NCI-H2081 treated with DMSO at 0.1 percent for 48 hours (cell line): ENCODE data around the gene NRXN3.

Source experiments
- DNase-seq: peaks from one replicate; lab custom pipeline; 2025; lab: John Stamatoyannopoulos, UW

NRXN3 gene

DNA sequence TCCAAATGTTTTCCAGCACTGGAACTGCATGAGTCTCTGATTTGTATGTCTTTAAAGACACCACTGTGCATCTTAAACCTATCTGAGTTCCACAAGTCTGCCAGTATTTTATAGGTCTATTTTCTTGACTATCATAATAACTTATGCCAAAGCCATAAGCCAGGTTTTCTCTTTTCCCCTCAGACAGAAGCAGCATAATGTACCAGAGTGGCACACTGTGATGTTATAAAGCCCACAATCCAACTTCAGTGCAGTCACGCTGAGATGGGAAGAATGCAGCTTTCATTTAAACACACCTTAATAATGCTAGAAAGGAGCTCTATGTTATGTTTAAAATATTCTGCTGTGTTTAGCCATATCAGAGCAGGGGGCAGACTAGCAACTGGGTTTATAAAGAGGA is 1117.8 kb downstream of the NRXN3 start:
- DNase-seq, result no peak

GRCh38 chr14:79293482-79294177 is 1123.5 kb downstream of the NRXN3 start:
- DNase-seq, result no peak

DNA sequence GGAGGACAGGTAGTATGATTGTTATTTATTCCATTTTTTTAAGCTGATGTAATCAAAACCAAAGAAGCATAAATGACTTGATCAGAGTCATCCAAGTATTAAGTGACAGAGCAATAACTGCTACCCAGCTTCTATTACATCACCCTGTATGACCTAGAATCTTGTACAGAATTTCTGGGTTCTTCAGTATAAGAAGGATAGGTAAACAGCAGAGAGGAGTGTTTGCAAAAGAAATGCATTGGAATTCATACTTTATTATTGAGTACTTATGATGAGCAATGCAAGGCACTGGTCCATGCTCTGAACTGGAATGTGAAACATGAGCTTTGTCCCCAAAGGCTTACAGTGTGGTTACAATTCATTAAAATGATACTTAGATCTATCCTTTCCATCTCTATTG is 1124.3 kb downstream of the NRXN3 start:
- DNase-seq, result no peak

- no peak for DNase-seq
Observed at GRCh38 chr14:79295385-79295784, 1125.2 kb downstream of the NRXN3 start.

DNA sequence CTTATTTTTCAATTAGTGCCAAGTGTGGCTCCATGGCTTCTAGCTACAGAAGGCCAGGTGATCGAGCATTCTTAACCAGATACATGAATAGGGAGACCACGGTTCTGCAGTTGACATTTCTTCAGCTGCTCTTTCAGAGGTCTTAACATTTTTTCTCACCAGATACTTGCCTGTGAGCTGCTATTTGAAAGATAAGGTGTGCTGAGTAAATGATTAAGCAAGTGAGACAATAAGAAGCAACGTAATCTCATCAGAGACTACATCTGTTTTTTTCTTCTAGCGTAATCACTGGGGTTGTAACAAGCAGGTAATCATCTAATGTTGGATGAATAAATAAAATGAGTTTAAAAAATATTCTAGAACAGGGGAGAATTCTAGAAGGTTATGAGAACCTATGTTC is 1128.2 kb downstream of the NRXN3 start:
- DNase-seq, result no peak

DNA sequence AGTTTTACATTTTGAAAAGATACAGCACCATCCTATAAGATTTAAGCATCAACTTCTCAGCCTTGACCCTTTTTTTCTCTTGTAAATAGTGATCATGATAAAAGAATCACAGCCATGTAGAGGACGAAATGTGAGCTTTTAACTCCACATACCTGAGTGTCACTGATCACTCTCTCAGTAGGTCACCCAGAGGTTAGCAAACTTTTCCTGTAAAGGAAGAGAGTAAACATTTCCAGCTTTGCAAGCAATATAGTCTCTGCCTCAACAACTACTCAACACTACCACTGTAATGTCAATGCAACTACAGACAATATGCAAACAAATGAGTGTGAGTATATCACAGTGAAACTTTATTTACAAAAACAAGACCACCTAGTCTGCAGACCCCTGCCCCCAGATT is 1129.0 kb downstream of the NRXN3 start:
- no peak for DNase-seq

DNA sequence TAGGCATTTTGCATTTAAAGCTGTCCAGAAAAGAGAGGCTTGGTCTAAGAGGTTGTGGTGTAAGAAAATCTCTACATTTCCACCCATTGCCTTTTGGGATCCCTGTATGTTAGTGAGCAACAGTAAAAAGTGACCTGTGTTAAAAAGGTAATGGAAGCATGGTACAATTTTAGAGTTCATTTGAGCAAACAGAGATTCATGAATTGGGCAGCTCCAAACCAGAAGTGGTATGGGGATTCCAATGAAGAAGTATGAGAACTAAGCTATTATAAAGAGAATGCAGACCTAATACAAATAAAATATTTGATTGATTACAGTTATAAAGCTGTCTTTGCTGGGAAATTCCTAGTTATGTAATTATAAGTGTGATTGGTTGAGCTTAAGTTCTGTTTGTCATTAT is 1134.1 kb downstream of the NRXN3 start:
- DNase-seq, result no peak

- no peak for DNase-seq
Observed at GRCh38 chr14:79306546-79306945, 1136.4 kb downstream of the NRXN3 start.

DNA sequence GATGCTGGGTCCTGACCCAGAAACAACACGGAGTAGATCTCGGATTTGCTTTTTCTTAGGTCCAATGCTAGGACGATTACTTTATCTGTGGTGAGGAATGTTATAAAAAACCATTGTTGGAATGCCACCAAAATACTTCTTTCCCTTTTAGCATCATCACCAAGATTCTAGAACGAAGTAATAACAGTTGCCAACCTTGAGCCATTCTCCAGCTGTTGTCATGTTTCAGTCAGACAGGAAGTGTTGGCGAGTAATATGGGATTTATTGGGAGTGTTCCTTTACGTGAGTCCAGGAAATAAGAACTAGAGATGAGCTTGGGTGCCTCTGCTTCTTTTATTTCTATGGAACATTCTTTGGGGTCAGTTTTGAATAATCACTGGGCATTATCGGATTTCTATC is 1148.2 kb downstream of the NRXN3 start:
- no peak for DNase-seq

DNA sequence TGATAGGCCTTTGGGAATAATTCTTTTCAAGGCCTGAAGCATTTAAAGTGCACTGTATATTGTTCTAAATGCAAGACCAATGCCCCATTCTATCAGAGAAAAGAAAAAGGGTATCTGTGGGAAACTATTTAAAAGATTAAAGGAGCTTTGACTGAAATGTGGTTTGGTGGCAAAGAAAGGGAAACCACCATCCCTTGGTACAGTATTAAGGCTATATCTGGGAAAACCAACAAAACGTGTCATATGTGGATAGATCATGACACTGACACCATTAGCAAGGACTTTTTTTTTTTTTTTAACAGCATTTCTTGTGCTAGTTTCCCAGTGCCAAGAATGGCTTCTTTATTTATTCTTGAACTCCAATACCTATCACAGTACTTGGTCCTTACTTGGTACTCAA is 1150.4 kb downstream of the NRXN3 start:
- no peak for DNase-seq

- no peak for DNase-seq
Observed at GRCh38 chr14:79321070-79321469, 1150.9 kb downstream of the NRXN3 start.

GRCh38 chr14:79325071-79325470 is 1154.9 kb downstream of the NRXN3 start:
- DNase-seq, result no peak

GRCh38 chr14:79325557-79325956 is 1155.4 kb downstream of the NRXN3 start:
- DNase-seq, result no peak

- no peak for DNase-seq
Observed at GRCh38 chr14:79328863-79329262, 1158.7 kb downstream of the NRXN3 start.

GRCh38 chr14:79331830-79332229 is 1161.7 kb downstream of the NRXN3 start:
- DNase-seq, result no peak

GRCh38 chr14:79332504-79333197 is 1162.5 kb downstream of the NRXN3 start:
- no peak for DNase-seq

GRCh38 chr14:79333198-79333546 is 1163.0 kb downstream of the NRXN3 start:
- DNase-seq, result no peak

DNA sequence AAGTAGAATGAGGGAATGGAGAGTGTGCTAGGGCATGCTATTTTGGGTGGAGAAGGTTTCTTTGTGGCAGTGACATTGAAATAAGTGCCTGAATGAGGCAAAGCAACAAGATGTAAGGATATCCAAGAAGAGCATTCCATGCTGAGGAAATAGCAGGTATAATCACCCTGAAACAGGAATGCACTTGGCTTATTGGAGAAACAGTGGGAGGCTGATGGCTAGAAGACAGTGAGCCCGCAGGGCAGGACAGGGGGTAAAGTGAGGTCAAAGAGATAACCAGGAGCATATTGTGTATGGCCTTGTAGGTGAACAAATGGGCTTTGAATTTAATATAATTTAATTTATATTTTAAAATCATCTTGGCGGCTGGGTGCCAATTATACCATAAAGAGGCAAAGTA is 1164.1 kb downstream of the NRXN3 start:
- DNase-seq, result no peak

DNA sequence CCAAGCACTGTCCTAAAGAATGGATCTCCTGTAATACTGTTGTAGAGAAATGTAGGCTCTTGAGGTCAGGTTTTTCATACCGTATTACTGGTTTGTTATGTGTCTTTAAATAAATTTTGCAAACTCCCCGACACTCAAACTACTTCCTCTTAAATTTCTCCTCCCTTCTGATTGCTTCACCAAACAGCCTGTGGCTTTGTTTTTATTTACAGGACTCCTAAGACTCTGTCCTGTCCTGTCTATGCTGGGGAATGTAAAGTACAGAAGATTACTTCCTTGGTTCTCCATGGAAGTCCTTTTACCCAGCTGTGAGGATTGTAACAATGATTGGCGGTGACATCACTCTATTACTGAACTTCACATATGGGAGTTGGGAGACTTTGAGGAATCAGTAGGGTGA is 1167.6 kb downstream of the NRXN3 start:
- DNase-seq, result no peak

DNA sequence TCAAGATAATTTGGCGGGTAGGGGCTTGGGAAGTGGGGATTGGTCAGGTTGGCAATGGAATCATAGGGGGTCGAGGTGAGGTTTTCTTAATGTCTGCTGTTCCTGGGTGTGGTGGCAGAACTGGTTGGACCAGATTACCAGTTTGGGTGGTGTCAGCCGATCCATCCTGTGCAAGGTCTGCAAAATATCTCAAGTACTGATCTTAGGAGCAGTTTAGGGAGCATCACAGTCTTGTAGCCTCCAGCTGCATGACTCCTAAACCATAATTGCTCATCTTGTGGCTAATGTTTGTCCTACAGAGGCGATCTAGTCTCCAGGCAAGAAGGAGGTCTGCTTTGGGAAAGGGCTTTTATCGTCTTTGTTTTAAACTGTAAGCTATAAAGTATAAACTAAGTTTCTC is 1172.8 kb downstream of the NRXN3 start:
- no peak for DNase-seq

DNA sequence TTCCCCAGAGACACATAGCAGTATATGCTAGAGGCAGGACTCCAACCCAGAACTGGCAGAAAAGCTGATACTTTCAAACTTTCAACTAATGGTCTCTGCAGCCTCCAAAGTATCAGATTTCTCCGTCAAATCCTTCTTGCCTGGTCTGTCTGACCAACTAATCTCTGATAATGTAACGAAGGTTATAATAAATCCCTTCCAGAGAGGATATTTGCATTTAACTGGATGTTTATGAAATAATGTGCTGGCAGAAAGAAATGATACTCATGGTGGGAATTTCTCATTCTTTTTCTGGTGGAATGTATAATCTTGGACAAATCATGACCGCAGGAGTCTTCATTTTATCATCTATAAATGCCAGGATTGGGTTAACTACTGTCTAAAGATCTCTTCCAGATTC is 1180.8 kb downstream of the NRXN3 start:
- no peak for DNase-seq

- no peak for DNase-seq
Observed at GRCh38 chr14:79352076-79352630, 1182.0 kb downstream of the NRXN3 start.

DNA sequence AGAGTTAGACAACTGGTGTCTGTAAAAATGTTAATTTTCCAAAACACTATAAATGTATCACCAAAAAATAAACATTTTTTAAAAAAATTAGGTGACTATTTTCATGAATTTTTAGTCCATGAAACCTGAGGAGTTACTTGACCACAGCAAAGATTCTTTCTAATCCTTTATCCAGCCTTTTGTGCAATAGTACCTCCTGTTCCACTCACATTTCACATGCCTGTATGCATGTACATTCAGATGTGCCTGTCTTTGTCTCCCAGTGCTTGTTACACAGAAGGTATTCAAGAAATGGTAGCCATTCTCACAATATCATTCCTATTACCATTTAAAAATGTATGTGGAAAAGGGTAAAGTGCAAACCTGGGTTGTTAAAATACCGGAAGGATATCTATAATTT is 1184.2 kb downstream of the NRXN3 start:
- no peak for DNase-seq

GRCh38 chr14:79356040-79356439 is 1185.9 kb downstream of the NRXN3 start:
- no peak for DNase-seq
